ENCODE data around the gene GRID2.

DNA sequence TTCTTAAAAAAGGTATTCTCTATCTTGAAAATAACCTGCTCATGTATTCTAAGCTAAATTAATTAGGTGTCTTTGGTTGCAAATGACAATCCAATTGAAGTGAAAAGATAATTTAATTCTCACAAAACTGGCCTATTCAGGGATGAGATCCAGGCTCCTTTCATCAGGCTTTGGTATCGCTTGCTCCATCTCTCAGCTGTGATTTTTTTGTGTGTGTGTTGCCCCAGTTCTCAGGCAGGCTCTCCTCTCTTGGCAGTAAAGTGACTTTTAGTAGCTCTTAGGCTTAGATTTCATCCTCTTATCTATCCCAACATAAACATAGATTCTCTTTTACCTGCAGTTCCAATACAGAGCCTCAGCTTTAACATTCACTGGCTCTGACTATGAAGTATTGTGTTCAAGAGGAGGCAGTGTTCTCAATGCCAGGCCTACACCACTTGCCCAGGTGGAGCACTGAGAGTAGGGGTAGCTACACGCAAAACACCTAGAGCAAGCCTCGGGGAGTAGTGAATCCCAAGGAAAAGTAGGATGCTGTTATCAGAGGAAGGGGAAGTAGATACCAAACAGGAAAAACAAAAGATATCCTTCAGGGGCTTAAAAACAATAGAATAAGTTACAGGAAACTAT lies 1132.3 kb downstream of the GRID2 start:
- TF ChIP-seq EZH2 (optimal IDR thresholded peaks at IDR 0.05; ENCODE audit: low read depth, low read length) (no peak), CTCF (IDR thresholded peaks at IDR 0.05; ENCODE audit: low read length) (no peak)

All from MM.1S (cell line).